CD4-positive, CD25-positive, alpha-beta regulatory T cell (primary cell): ENCODE results near the gene LYSMD3. TPM values are rescaled to one million over a fixed set of nuclear protein-coding genes. Genes with fewer than 3 reads are reported as not detected.

Experiments
- ATAC-seq, 2 donors: fragments of 150-1000 bp; cut with Tn5 transposase; one replicate each; pipeline ENCODE4 v1.10.0; 2021; ENCODE audit warnings: low read depth in 2 of 2, moderate number of reproducible peaks in 2 of 2, moderate library complexity in 1 of 2
- DNase-seq, 3 donors: peaks; one replicate each; pipeline versions ENCODE4 v3.0.0 to v3.0.0-alpha.2; 2012 to 2022; ENCODE audit warnings: mixed read lengths in 1 of 3
- H3K27ac ChIP-seq: one replicate; pipeline ENCODE4 v1.7.0; 2013; ENCODE audit warnings: mild to moderate bottlenecking, low read length; ENCODE audit not compliant: insufficient read depth, poor library complexity, severe bottlenecking
- H3K27me3 ChIP-seq: one replicate; pipeline ENCODE4 v1.7.0; 2013; ENCODE audit warnings: low read length; ENCODE audit not compliant: control insufficient read depth, insufficient read depth
- H3K36me3 ChIP-seq: one replicate; pipeline ENCODE4 v1.7.0; 2013; ENCODE audit warnings: mild to moderate bottlenecking, low read length, moderate library complexity; ENCODE audit not compliant: control insufficient read depth, insufficient read depth
- H3K4me1 ChIP-seq: 2 replicates; pipeline ENCODE4 v1.7.0; 2013; ENCODE audit warnings: mild to moderate bottlenecking, low read length; ENCODE audit not compliant: insufficient read depth, control insufficient read depth, poor library complexity, severe bottlenecking
- H3K4me3 ChIP-seq: one replicate; pipeline ENCODE4 v1.7.0; 2013; ENCODE audit warnings: low read depth, mild to moderate bottlenecking, low read length, moderate library complexity
- H3K9me3 ChIP-seq, 2 experiments: 1 replicate in 1 of 2; 2 replicates in 1 of 2; pipeline ENCODE4 v1.7.0; 2013; ENCODE audit warnings: low read length in 2 of 2, mild to moderate bottlenecking in 1 of 2, moderate library complexity in 1 of 2; ENCODE audit not compliant: control insufficient read depth in 2 of 2
- H3K27ac Mint-ChIP-seq, 3 donors: one replicate each; pipeline ENCODE4 v1.8.0; 2020 to 2022; ENCODE audit warnings: mild to moderate bottlenecking in 3 of 3, mixed read lengths in 3 of 3, moderate library complexity in 2 of 3
- H3K27me3 Mint-ChIP-seq: one replicate; pipeline ENCODE4 v1.8.0; 2022; ENCODE audit warnings: mild to moderate bottlenecking, mixed read lengths
- H3K36me3 Mint-ChIP-seq: one replicate; pipeline ENCODE4 v1.8.0; 2020; ENCODE audit warnings: mixed read lengths
- H3K4me1 Mint-ChIP-seq, 4 donors: one replicate each; pipeline ENCODE4 v1.8.0; 2020 to 2022; ENCODE audit warnings: mixed read lengths in 4 of 4, mild to moderate bottlenecking in 1 of 4
- H3K4me3 Mint-ChIP-seq, 4 donors: one replicate each; pipeline ENCODE4 v1.8.0; 2020 to 2022; ENCODE audit warnings: mild to moderate bottlenecking in 4 of 4, mixed read lengths in 4 of 4, moderate library complexity in 3 of 4
- H3K9me3 Mint-ChIP-seq, 7 donors: one replicate each; pipeline ENCODE4 v1.8.0; 2020 to 2022; ENCODE audit warnings: mixed read lengths in 7 of 7, mild to moderate bottlenecking in 3 of 7, moderate library complexity in 2 of 7
- polyA plus RNA-seq, 4 donors: library from polyadenylated mRNA; unstranded; fragments of 300-500 nt; fragmentation: Illumina TruSeq; gene quantifications; one replicate each; pipeline ENCODE4 v1.2.3, GENCODE V29; 2021
- total RNA-seq: library from RNA; stranded (reverse); gene quantifications from one replicate; pipeline ENCODE4 v1.2.3, GENCODE V29; 2022

The LYSMD3 gene
- total and polyA plus RNA-seq, 5 donors from 2014 or later = 8.3 to 34.4 (median 11.2) TPM

DNA sequence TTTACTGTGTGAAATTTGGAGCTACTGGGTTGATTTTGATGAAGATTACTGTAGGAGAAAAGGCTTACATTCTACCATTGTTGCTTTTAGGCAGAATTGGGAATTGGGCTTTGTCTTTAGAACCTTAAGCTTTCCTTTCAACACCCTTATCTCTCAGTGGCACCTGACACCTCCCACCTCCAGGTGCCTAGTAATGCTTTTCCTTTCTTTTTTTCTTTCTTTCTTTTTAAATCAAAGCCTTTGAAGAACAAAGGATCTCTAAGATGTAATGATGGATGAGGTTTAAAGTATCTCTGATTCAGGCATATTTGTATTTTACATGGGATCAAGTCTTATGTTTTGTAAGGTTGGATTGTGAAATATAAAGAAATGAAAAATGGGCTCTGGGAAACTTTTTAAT lies 26.3 kb upstream of the LYSMD3 start:
- no peaks in the 10 kb centered on the region for H3K9me3 ChIP-seq
- peaks cover 71% of the 10 kb centered on the region for H3K27me3 Mint-ChIP-seq
- H3K27ac ChIP-seq = no peak overlapping the region
- H3K36me3 ChIP-seq = no peaks in the 10 kb centered on the region
- H3K4me1 Mint-ChIP-seq = peaks cover 0 to 6% (median 5%) of the 10 kb centered on the region in 4 donors
- H3K27me3 ChIP-seq = peaks cover 34% of the 10 kb centered on the region
- DNase-seq = no peak
- no peaks in the 10 kb centered on the region for H3K36me3 Mint-ChIP-seq
- H3K27ac Mint-ChIP-seq = no peak overlapping the region
- H3K4me3 Mint-ChIP-seq = no peak overlapping the region
- peaks cover 0 to 3% (median 0%) of the 10 kb centered on the region in 7 donors for H3K9me3 Mint-ChIP-seq
- H3K4me3 ChIP-seq = no peak overlapping the region
- ATAC-seq = no peak
- peaks cover 3% of the 10 kb centered on the region for H3K4me1 ChIP-seq

DNA sequence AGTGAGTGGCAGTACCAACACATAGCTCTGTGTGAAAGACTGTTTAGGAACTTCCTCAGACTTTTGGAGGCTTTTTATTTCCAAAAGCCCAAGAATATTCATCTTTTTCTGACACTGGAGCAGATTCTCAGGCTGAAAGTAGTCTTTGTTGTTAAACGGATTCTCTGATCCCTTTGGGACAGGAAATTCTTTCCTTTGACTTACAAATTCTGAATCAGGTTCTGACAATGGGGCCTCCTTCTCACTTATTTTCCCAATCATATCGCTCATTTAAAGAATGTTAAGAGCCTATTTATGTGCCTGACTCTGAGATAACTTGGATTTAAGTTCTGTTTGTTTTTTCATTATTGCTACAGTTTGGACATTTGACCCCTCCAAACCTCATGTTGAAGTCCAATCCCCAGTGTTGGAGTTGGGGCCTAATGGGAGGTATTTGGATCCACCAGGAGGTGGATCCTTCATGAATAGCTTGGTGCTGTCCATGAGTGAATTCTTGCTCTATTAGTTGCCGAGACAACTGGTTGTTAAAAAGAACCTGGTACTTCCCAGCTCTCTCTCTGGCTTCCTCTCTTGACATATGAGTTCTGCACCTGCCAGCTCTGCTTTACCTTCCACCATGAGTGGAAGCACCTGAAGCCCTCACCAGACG lies 25.1 kb upstream of the LYSMD3 start:
- Mint-ChIP-seq H3K4me1 (peaks cover 0 to 6% (median 5%) of the 10 kb centered on the region in 4 donors), H3K27me3 (peaks cover 67% of the 10 kb centered on the region), H3K9me3 (peaks cover 0 to 3% (median 0%) of the 10 kb centered on the region in 7 donors), H3K27ac (no peak overlapping the region), H3K4me3 (no peak overlapping the region), H3K36me3 (no peaks in the 10 kb centered on the region)
- H3K27me3 ChIP-seq = peaks cover 29% of the 10 kb centered on the region
- no peak overlapping the region for H3K4me3 ChIP-seq
- no peaks in the 10 kb centered on the region for H3K36me3 ChIP-seq
- no peak overlapping the region for H3K27ac ChIP-seq
- no peaks in the 10 kb centered on the region for H3K9me3 ChIP-seq
- DNase-seq = no peak
- peaks cover 3% of the 10 kb centered on the region for H3K4me1 ChIP-seq
- no peak for ATAC-seq

DNA sequence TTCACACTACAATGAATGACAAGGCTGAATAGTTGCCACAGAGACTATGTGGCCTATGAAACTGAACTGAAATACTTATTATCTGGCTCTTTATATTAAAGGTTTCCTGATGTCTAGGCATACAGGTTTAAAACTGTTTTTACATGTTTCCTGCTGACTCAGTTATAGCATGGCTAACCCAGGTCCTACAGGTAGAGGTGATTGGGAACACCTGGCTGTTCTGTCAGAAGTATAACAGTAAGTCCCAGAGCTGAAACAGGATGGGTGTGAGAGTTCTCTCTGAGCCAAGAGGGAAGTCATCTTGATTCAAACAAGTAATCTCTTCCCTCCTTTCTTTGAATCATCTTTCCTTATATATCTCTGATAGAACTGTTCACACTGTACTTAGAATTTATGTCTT lies 24.3 kb upstream of the LYSMD3 start:
- peaks cover 59% of the 10 kb centered on the region for H3K27me3 Mint-ChIP-seq
- peaks cover 0 to 3% (median 0%) of the 10 kb centered on the region in 7 donors for H3K9me3 Mint-ChIP-seq
- Histone ChIP-seq H3K36me3 (no peaks in the 10 kb centered on the region), H3K27ac (no peak overlapping the region), H3K9me3 (no peaks in the 10 kb centered on the region), H3K27me3 (peaks cover 26% of the 10 kb centered on the region), H3K4me3 (no peak overlapping the region), H3K4me1 (peaks cover 3% of the 10 kb centered on the region)
- H3K4me1 Mint-ChIP-seq = peaks cover 0 to 6% (median 5%) of the 10 kb centered on the region in 4 donors
- DNase-seq (no peak), ATAC-seq (no peak)
- H3K36me3 Mint-ChIP-seq = no peaks in the 10 kb centered on the region
- no peak overlapping the region for H3K4me3 Mint-ChIP-seq
- no peak overlapping the region for H3K27ac Mint-ChIP-seq

DNA sequence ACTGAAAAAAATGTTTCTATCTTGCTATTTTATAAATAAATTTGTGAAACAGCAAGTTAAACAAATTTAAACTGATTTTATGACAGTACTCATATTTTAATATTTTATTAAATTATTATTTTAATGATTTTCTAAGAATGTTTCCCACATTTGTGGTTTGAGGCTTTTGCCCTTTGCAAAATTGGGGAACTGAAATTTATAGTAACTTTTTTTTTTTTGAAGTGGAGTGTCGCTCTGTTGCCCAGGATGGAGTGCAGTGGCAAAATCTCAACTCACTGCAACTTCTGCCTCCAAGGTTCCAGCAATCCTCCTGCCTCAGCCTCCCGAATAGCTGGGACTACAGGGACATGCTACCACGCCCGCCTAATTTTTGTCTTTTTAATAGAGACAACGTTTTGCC lies 22.0 kb upstream of the LYSMD3 start:
- DNase-seq (no peak), ATAC-seq (no peak)
- H3K27ac ChIP-seq = no peak overlapping the region
- no peaks in the 10 kb centered on the region for H3K36me3 ChIP-seq
- peaks cover 45% of the 10 kb centered on the region for H3K27me3 Mint-ChIP-seq
- no peaks in the 10 kb centered on the region for H3K4me1 ChIP-seq
- H3K27me3 ChIP-seq = peaks cover 21% of the 10 kb centered on the region
- no peaks in the 10 kb centered on the region for H3K4me1 Mint-ChIP-seq
- no peak overlapping the region for H3K4me3 Mint-ChIP-seq
- H3K27ac Mint-ChIP-seq = no peak overlapping the region
- H3K36me3 Mint-ChIP-seq = no peaks in the 10 kb centered on the region
- peaks cover 0 to 2% (median 0%) of the 10 kb centered on the region in 7 donors for H3K9me3 Mint-ChIP-seq
- H3K4me3 ChIP-seq = no peak overlapping the region
- H3K9me3 ChIP-seq = no peaks in the 10 kb centered on the region

DNA sequence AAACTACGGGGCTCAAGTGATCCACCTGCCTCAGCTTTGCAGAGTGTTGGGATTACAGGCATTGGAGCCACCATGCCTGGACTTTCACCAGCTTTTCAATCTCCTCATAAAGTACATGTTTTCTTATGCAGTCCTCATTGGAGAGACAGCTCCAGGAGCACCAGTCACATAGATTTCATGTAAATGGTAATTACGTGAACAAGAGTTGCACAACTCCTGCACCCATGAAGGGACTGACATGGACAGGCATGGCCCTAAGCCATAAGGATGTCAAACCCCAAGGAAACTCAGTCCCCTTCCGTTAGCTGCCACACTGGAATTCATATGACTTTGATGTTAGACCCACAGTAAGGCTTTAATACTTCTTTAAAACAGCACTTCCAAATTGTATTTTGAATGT lies 21.6 kb upstream of the LYSMD3 start:
- DNase-seq = no peak
- H3K9me3 Mint-ChIP-seq = peaks cover 0 to 1% (median 0%) of the 10 kb centered on the region in 7 donors
- H3K4me1 Mint-ChIP-seq = no peaks in the 10 kb centered on the region
- no peak overlapping the region for H3K27ac Mint-ChIP-seq
- peaks cover 19% of the 10 kb centered on the region for H3K27me3 ChIP-seq
- no peaks in the 10 kb centered on the region for H3K36me3 Mint-ChIP-seq
- H3K9me3 ChIP-seq = no peaks in the 10 kb centered on the region
- H3K27me3 Mint-ChIP-seq = peaks cover 43% of the 10 kb centered on the region
- H3K27ac ChIP-seq = no peak overlapping the region
- no peaks in the 10 kb centered on the region for H3K4me1 ChIP-seq
- no peak overlapping the region for H3K4me3 Mint-ChIP-seq
- H3K4me3 ChIP-seq = no peak overlapping the region
- ATAC-seq = no peak
- no peaks in the 10 kb centered on the region for H3K36me3 ChIP-seq

DNA sequence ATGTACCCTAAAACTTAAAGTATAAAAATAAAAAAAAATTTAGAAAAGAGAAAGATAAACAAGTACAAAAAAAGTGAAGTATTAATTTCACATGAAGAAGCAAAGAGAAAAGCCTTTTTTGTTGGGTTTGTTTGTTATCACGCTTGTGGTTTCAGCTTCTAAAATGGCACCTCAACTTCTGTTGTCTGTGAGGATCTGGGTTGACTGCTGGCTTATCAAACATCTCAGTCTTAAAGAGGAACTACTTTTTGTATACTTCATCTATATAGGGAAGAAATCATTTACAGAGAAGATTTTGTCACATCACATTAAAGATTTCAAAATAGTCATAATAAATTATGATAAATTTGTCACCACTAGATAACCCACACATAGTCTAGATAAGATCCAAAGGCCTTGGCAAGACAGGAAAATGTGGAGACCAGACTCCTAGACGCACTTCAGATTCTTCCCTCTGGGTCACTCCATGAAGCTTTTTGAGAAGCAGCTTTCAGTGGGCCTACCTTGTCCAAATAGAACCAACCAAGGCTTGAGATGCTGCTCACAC lies 20.4 kb upstream of the LYSMD3 start:
- H3K4me1 ChIP-seq = no peaks in the 10 kb centered on the region
- H3K36me3 Mint-ChIP-seq = no peaks in the 10 kb centered on the region
- ATAC-seq (no peak), DNase-seq (no peak)
- no peak overlapping the region for H3K27ac Mint-ChIP-seq
- H3K27me3 ChIP-seq = peaks cover 20% of the 10 kb centered on the region
- H3K27ac ChIP-seq = no peak overlapping the region
- peaks cover 41% of the 10 kb centered on the region for H3K27me3 Mint-ChIP-seq
- no peaks in the 10 kb centered on the region for H3K36me3 ChIP-seq
- no peak overlapping the region for H3K4me3 ChIP-seq
- no peak overlapping the region for H3K4me3 Mint-ChIP-seq
- no peaks in the 10 kb centered on the region for H3K4me1 Mint-ChIP-seq
- no peaks in the 10 kb centered on the region for H3K9me3 ChIP-seq
- H3K9me3 Mint-ChIP-seq = peaks cover 0 to 1% (median 0%) of the 10 kb centered on the region in 7 donors

DNA sequence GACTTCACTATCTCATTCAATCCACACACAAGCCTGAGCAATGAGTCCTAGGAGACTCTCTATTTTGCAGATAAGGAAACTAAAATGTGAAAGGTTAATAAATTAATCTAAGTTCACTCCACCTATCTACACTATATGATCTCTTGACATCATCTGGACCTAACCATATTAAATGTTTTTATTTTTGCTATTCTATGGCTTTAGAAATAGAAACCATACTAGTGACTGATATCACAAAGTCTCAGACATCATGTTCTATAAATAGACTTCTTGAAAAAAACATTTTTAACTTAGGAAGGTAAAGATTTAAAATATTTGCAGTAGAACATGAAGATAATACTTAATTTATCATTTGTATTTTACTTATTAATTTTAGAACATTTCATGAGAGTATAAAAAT lies 19.8 kb upstream of the LYSMD3 start:
- Histone ChIP-seq H3K9me3 (no peaks in the 10 kb centered on the region), H3K4me3 (no peak overlapping the region), H3K36me3 (no peaks in the 10 kb centered on the region), H3K4me1 (no peaks in the 10 kb centered on the region), H3K27ac (no peak overlapping the region), H3K27me3 (peaks cover 20% of the 10 kb centered on the region)
- DNase-seq = no peak
- no peak for ATAC-seq
- Mint-ChIP-seq H3K9me3 (peaks cover 0 to 1% (median 0%) of the 10 kb centered on the region in 7 donors), H3K4me1 (no peaks in the 10 kb centered on the region), H3K4me3 (no peak overlapping the region), H3K36me3 (no peaks in the 10 kb centered on the region), H3K27ac (no peak overlapping the region), H3K27me3 (peaks cover 41% of the 10 kb centered on the region)

DNA sequence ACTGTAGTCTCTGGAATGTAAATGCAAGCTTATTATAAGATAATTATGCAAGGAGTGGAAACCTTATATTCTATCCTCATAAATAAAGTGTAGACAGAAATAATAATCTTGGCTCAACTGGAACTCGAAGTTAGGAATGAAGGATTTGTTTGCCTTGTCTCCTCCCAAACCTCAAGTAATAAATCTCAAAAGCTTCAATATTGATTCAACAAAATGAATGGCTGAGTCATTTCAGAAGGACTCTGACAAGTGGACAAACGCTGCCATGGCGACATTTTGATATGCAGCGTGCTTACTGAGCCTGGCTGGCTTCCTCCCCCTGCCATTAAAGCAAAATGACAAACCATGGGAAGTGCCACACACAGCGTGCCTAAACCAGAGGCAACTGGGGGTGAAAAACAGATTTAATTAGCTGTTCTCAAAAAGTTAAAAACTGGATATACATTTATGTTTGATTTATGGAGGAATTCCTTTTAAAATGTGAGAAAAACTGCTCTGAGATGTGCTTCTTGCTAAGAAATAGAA lies 18.7 kb upstream of the LYSMD3 start:
- peaks cover 26% of the 10 kb centered on the region for H3K27me3 ChIP-seq
- H3K4me3 Mint-ChIP-seq = no peak overlapping the region
- no peaks in the 10 kb centered on the region for H3K4me1 Mint-ChIP-seq
- peaks cover 45% of the 10 kb centered on the region for H3K27me3 Mint-ChIP-seq
- H3K9me3 ChIP-seq = no peaks in the 10 kb centered on the region
- H3K36me3 ChIP-seq = no peaks in the 10 kb centered on the region
- H3K4me3 ChIP-seq = no peak overlapping the region
- DNase-seq = no peak
- peaks cover 0 to 1% (median 0%) of the 10 kb centered on the region in 7 donors for H3K9me3 Mint-ChIP-seq
- ATAC-seq = no peak
- no peak overlapping the region for H3K27ac ChIP-seq
- no peaks in the 10 kb centered on the region for H3K36me3 Mint-ChIP-seq
- H3K4me1 ChIP-seq = no peaks in the 10 kb centered on the region
- H3K27ac Mint-ChIP-seq = no peak overlapping the region
